HepG2 (cell line): ENCODE results near the gene MAP7D3.

Experiments
- CEBPB ChIP-seq: IDR thresholded peaks from 2 replicates; pipeline ENCODE4 v1.6.1; 2011; ENCODE audit warnings: low read depth, low read length, improper control_type of control experiment, borderline replicate concordance
- CREM ChIP-seq, 2 experiments: sonication (generic) in 1 of 2; formaldehyde crosslinking in 1 of 2; IDR thresholded peaks; 2 replicates each; pipeline versions ENCODE4 v1.4.0 to v1.6.1; 2016 to 2020; ENCODE audit warnings: antibody characterized with exemption in 1 of 2, mild to moderate bottlenecking in 1 of 2, missing genetic modification reagents in 1 of 2
- CTCF ChIP-seq: sonication (generic); formaldehyde crosslinking; IDR thresholded peaks from 2 replicates; pipeline ENCODE4 v1.5.0; 2020; ENCODE audit warnings: mild to moderate bottlenecking, missing genetic modification reagents, moderate library complexity
- IKZF1 ChIP-seq: fragments of 450-650 bp; IDR thresholded peaks from 2 replicates; pipeline ENCODE4 v1.7.1; 2016
- ZSCAN31 ChIP-seq: sonication (generic); formaldehyde crosslinking; IDR thresholded peaks from 2 replicates; pipeline ENCODE4 v1.5.0; 2020; ENCODE audit warnings: low read depth, mild to moderate bottlenecking, missing genetic modification reagents

- TF ChIP-seq ZSCAN31, result no peak
- TF ChIP-seq IKZF1, result no peak
- no peak for TF ChIP-seq CEBPB
- TF ChIP-seq CREM (IDR thresholded peaks at IDR 0.05), result no peak
- TF ChIP-seq CREM (CRISPR knock-in tag; IDR thresholded peaks at IDR 0.05), result no peak
- TF ChIP-seq CTCF (CRISPR knock-in tag), result peak; percentile 23; the same call in 1 of the 2 replicates
Observed at GRCh38 chrX:136166221-136166855, 84.9 kb downstream of the MAP7D3 start.
